Measurements from ENCODE around the gene EIF2B1. TPM values are rescaled to one million over a fixed set of nuclear protein-coding genes. Genes with fewer than 3 reads are reported as not detected.
"Not testable (repeated sequence)": the region's sequence is repeated elsewhere in the genome, so short reads cannot be mapped to it uniquely, and the experiment has no call there.

EIF2B1 gene
- polyA plus RNA-seq, 2 donors: 25.2 to 32.2 TPM

GRCh38 chr12:123578829-123579228, 54.7 kb downstream of the EIF2B1 start:
- H3K27me3 ChIP-seq (ENCODE audit: control insufficient read depth in 1 of 2, insufficient read depth in 2 of 2, low read length in 2 of 2); H3K36me3 ChIP-seq (ENCODE audit: control insufficient read depth in 2 of 2, insufficient read depth in 2 of 2, low read length in 1 of 2); H3K27ac ChIP-seq (ENCODE audit: low read depth in 2 of 2, low read length in 1 of 2); H3K9me3 ChIP-seq (ENCODE audit: control insufficient read depth in 2 of 2, insufficient read depth in 1 of 2, low read depth in 1 of 2, low read length in 1 of 2); H3K4me3 ChIP-seq (ENCODE audit: low read depth in 1 of 2, low read length in 2 of 2); H3K4me1 ChIP-seq (ENCODE audit: control insufficient read depth in 2 of 2, insufficient read depth in 2 of 2, low read length in 1 of 2): not testable (repeated sequence)
- 96 to 97% methylated on average over 4 of the region's 4 CpGs for WGBS, 2 donors

- H3K4me3 ChIP-seq (ENCODE audit: low read depth in 1 of 2, low read length in 2 of 2): no peak overlapping the region
- WGBS, 2 donors: 86 to 92% methylated on average over 3 of the region's 3 CpGs
Observed at GRCh38 chr12:123578243-123578642, 55.2 kb downstream of the EIF2B1 start.

GRCh38 chr12:123576611-123577010, 56.9 kb downstream of the EIF2B1 start:
- no peak overlapping the region for H3K4me3 ChIP-seq (ENCODE audit: low read depth in 1 of 2, low read length in 2 of 2)
- H3K36me3 ChIP-seq (ENCODE audit: control insufficient read depth in 2 of 2, insufficient read depth in 2 of 2, low read length in 1 of 2): no peaks in the 10 kb centered on the region
- no peaks in the 10 kb centered on the region for H3K9me3 ChIP-seq (ENCODE audit: control insufficient read depth in 2 of 2, insufficient read depth in 1 of 2, low read depth in 1 of 2, low read length in 1 of 2)
- H3K27ac ChIP-seq (ENCODE audit: low read depth in 2 of 2, low read length in 1 of 2): no peak overlapping the region
- H3K4me1 ChIP-seq (ENCODE audit: control insufficient read depth in 2 of 2, insufficient read depth in 2 of 2, low read length in 1 of 2): no peaks in the 10 kb centered on the region
- H3K27me3 ChIP-seq (ENCODE audit: control insufficient read depth in 1 of 2, insufficient read depth in 2 of 2, low read length in 2 of 2): no peaks in the 10 kb centered on the region
- WGBS, 2 donors: 73 to 85% methylated on average over 1 of the region's 1 CpG

More at GRCh38 chr12:123578243-123578642, 55.2 kb downstream of the EIF2B1 start:
- Histone ChIP-seq H3K27ac (ENCODE audit: low read depth in 2 of 2, low read length in 1 of 2) (no peak overlapping the region), H3K36me3 (ENCODE audit: control insufficient read depth in 2 of 2, insufficient read depth in 2 of 2, low read length in 1 of 2) (no peaks in the 10 kb centered on the region), H3K9me3 (ENCODE audit: control insufficient read depth in 2 of 2, insufficient read depth in 1 of 2, low read depth in 1 of 2, low read length in 1 of 2) (no peaks in the 10 kb centered on the region), H3K4me1 (ENCODE audit: control insufficient read depth in 2 of 2, insufficient read depth in 2 of 2, low read length in 1 of 2) (no peaks in the 10 kb centered on the region), H3K27me3 (ENCODE audit: control insufficient read depth in 1 of 2, insufficient read depth in 2 of 2, low read length in 2 of 2) (no peaks in the 10 kb centered on the region)

GRCh38 chr12:123573870-123574269, 59.6 kb downstream of the EIF2B1 start:
- H3K9me3 ChIP-seq (ENCODE audit: control insufficient read depth in 2 of 2, insufficient read depth in 1 of 2, low read depth in 1 of 2, low read length in 1 of 2): no peaks in the 10 kb centered on the region
- no peaks in the 10 kb centered on the region for H3K4me1 ChIP-seq (ENCODE audit: control insufficient read depth in 2 of 2, insufficient read depth in 2 of 2, low read length in 1 of 2)
- H3K36me3 ChIP-seq (ENCODE audit: control insufficient read depth in 2 of 2, insufficient read depth in 2 of 2, low read length in 1 of 2): no peaks in the 10 kb centered on the region
- 22 to 28% methylated on average over 4 of the region's 4 CpGs for WGBS, 2 donors
- no peak overlapping the region for H3K27ac ChIP-seq (ENCODE audit: low read depth in 2 of 2, low read length in 1 of 2)
- no peaks in the 10 kb centered on the region for H3K27me3 ChIP-seq (ENCODE audit: control insufficient read depth in 1 of 2, insufficient read depth in 2 of 2, low read length in 2 of 2)
- H3K4me3 ChIP-seq (ENCODE audit: low read depth in 1 of 2, low read length in 2 of 2): no peak overlapping the region

- Histone ChIP-seq H3K4me3 (ENCODE audit: low read depth in 1 of 2, low read length in 2 of 2) (no peak overlapping the region), H3K27ac (ENCODE audit: low read depth in 2 of 2, low read length in 1 of 2) (no peak overlapping the region)
- 57 to 67% methylated on average over 2 of the region's 2 CpGs for WGBS, 2 donors
Observed at GRCh38 chr12:123572391-123572790, 61.1 kb downstream of the EIF2B1 start.

GRCh38 chr12:123571343-123571813, 62.1 kb downstream of the EIF2B1 start:
- no peak overlapping the region for H3K4me3 ChIP-seq (ENCODE audit: low read depth in 1 of 2, low read length in 2 of 2)
- H3K27ac ChIP-seq (ENCODE audit: low read depth in 2 of 2, low read length in 1 of 2): no peak overlapping the region
- no peaks in the 10 kb centered on the region for H3K4me1 ChIP-seq (ENCODE audit: control insufficient read depth in 2 of 2, insufficient read depth in 2 of 2, low read length in 1 of 2)
- 35% methylated on average over 4 of the region's 4 CpGs for WGBS, 2 donors
- no peaks in the 10 kb centered on the region for H3K9me3 ChIP-seq (ENCODE audit: control insufficient read depth in 2 of 2, insufficient read depth in 1 of 2, low read depth in 1 of 2, low read length in 1 of 2)
- no peaks in the 10 kb centered on the region for H3K36me3 ChIP-seq (ENCODE audit: control insufficient read depth in 2 of 2, insufficient read depth in 2 of 2, low read length in 1 of 2)
- no peaks in the 10 kb centered on the region for H3K27me3 ChIP-seq (ENCODE audit: control insufficient read depth in 1 of 2, insufficient read depth in 2 of 2, low read length in 2 of 2)

More at GRCh38 chr12:123572391-123572790, 61.1 kb downstream of the EIF2B1 start:
- H3K27me3 ChIP-seq (ENCODE audit: control insufficient read depth in 1 of 2, insufficient read depth in 2 of 2, low read length in 2 of 2): no peaks in the 10 kb centered on the region
- H3K4me1 ChIP-seq (ENCODE audit: control insufficient read depth in 2 of 2, insufficient read depth in 2 of 2, low read length in 1 of 2): no peaks in the 10 kb centered on the region
- no peaks in the 10 kb centered on the region for H3K36me3 ChIP-seq (ENCODE audit: control insufficient read depth in 2 of 2, insufficient read depth in 2 of 2, low read length in 1 of 2)
- H3K9me3 ChIP-seq (ENCODE audit: control insufficient read depth in 2 of 2, insufficient read depth in 1 of 2, low read depth in 1 of 2, low read length in 1 of 2): no peaks in the 10 kb centered on the region

Other genes with a start within 250 kb of the EIF2B1 start
- 10 to 100 TPM; 31.2 to 39.7 TPM for gene KMT5A, start 249.6 kb downstream of the EIF2B1 start, polyA plus RNA-seq
- gene RILPL2, start 197.0 kb downstream of the EIF2B1 start, polyA plus RNA-seq: 1 to 10 TPM; 1.6 to 2.3 TPM
- 10 to 100 TPM; 26.1 to 65.4 TPM for gene SNRNP35, start 175.5 kb downstream of the EIF2B1 start, polyA plus RNA-seq
- 1 to 10 TPM; 5.6 to 7.3 TPM for gene RILPL1, start 100.0 kb downstream of the EIF2B1 start, polyA plus RNA-seq
- gene TMED2, start 49.1 kb downstream of the EIF2B1 start, polyA plus RNA-seq: 10 to 100 TPM; 43.2 to 94.7 TPM
- 10 to 100 TPM; 10.3 to 15.5 TPM for gene DDX55, start 31.6 kb downstream of the EIF2B1 start, polyA plus RNA-seq
- 10 to 100 TPM in 1 of 2 donors, 1 to 10 TPM in 1; 4.5 to 10.2 TPM for gene GTF2H3, start 143 bp upstream of the EIF2B1 start, polyA plus RNA-seq
- gene TCTN2, start 37.4 kb upstream of the EIF2B1 start, polyA plus RNA-seq: 1 to 10 TPM; 1.8 to 2.6 TPM
- 1 to 10 TPM; 3.9 to 4.8 TPM for gene ATP6V0A2, start 78.7 kb upstream of the EIF2B1 start, polyA plus RNA-seq
- gene DNAH10, start 128.6 kb upstream of the EIF2B1 start, polyA plus RNA-seq: under 1 TPM in 1 of 2 donors, not detected in 1; 0.01 TPM